IMR-90 (cell line): Measurements from ENCODE around the gene PALLD. TPM values are rescaled to one million over a fixed set of nuclear protein-coding genes. Genes with fewer than 3 reads are reported as not detected.

Experiments used
- ATAC-seq: fragments of 200-7000 bp; cut with Tn5 transposase; 2 replicates; pipeline ENCODE4 v1.9.1; 2020; ENCODE audit warnings: low read depth, mild to moderate bottlenecking, moderate library complexity
- BruUV-seq: library from RNA; stranded (reverse); fragments of 400-500 nt; replicated peaks from 2 replicates; lab custom pipeline; 2021; lab: Mats Ljungman, UMichigan
- CTCF ChIA-PET: fragments of 300-600 bp; formaldehyde crosslinking; extraction: SDS; loops from one replicate; lab custom pipeline; 2021; ENCODE audit warnings: antibody characterized with exemption; lab: Yijun Ruan, JAX
- POLR2A ChIA-PET: fragments of 300-600 bp; sonication (Branson Sonifier 250); formaldehyde crosslinking; loops from one replicate; lab custom pipeline; 2022; ENCODE audit warnings: antibody characterized with exemption; ENCODE audit not compliant: unreplicated experiment; lab: Charles Lee
- DNase-seq: peaks from one replicate; pipeline ENCODE4 v3.0.0; 2013
- H2AFZ ChIP-seq: replicated peaks from 2 replicates; pipeline ENCODE3; 2013; ENCODE audit warnings: low read length, mild to moderate bottlenecking; ENCODE audit not compliant: poor library complexity
- H2AK5ac ChIP-seq: 2 replicates; pipeline ENCODE4 v1.6.1; 2013; ENCODE audit warnings: low read depth, low read length, inconsistent platforms
- H2AK9ac ChIP-seq: replicated peaks from 2 replicates; pipeline ENCODE3; 2013; ENCODE audit warnings: mild to moderate bottlenecking, low read depth, low read length, moderate library complexity; ENCODE audit not compliant: poor library complexity
- H2BK120ac ChIP-seq: 2 replicates; pipeline ENCODE4 v1.6.1; 2013; ENCODE audit warnings: low read depth, low read length, inconsistent platforms
- H2BK15ac ChIP-seq: 3 replicates; pipeline ENCODE4 v1.6.1; 2013; ENCODE audit warnings: low read depth, low read length, inconsistent platforms
- H2BK20ac ChIP-seq: 2 replicates; pipeline ENCODE4 v1.6.1; 2013; ENCODE audit warnings: low read depth, mild to moderate bottlenecking, inconsistent platforms, low read length, moderate library complexity
- H2BK5ac ChIP-seq: 2 replicates; pipeline ENCODE4 v1.6.1; 2013; ENCODE audit warnings: mild to moderate bottlenecking, low read depth, low read length, inconsistent platforms; ENCODE audit not compliant: poor library complexity, severe bottlenecking
- H3K14ac ChIP-seq: replicated peaks from 2 replicates; pipeline ENCODE4 v1.6.1; 2013; ENCODE audit warnings: low read depth, low read length, inconsistent platforms
- H3K18ac ChIP-seq: 2 replicates; pipeline ENCODE4 v1.6.1; 2013; ENCODE audit warnings: low read depth, low read length, control low read depth
- H3K23ac ChIP-seq: 2 replicates; pipeline ENCODE4 v1.6.1; 2013; ENCODE audit warnings: low read depth, low read length, inconsistent platforms
- H3K27ac ChIP-seq: 2 replicates; pipeline ENCODE4 v1.5.1; 2013; ENCODE audit warnings: mild to moderate bottlenecking, control low read depth, low read length; ENCODE audit not compliant: insufficient read depth
- H3K27me3 ChIP-seq: 2 replicates; pipeline ENCODE4 v1.6.1; 2013; ENCODE audit warnings: low read length; ENCODE audit not compliant: control insufficient read depth, insufficient read depth
- H3K36me3 ChIP-seq: 2 replicates; pipeline ENCODE4 v1.6.1; 2013; ENCODE audit warnings: low read length, mixed read lengths; ENCODE audit not compliant: control insufficient read depth, insufficient read depth
- H3K4ac ChIP-seq: 2 replicates; pipeline ENCODE4 v1.6.1; 2013; ENCODE audit warnings: low read depth, low read length, inconsistent platforms
- H3K4me1 ChIP-seq: 2 replicates; pipeline ENCODE4 v1.6.1; 2013; ENCODE audit warnings: low read length, mixed read lengths; ENCODE audit not compliant: control insufficient read depth, insufficient read depth
- H3K4me2 ChIP-seq: 2 replicates; pipeline ENCODE4 v1.6.1; 2013; ENCODE audit warnings: low read depth, mild to moderate bottlenecking, control low read depth, low read length, moderate library complexity
- H3K4me3 ChIP-seq: 2 replicates; pipeline ENCODE4 v1.5.1; 2013; ENCODE audit warnings: low read depth, mild to moderate bottlenecking, control low read depth, low read length, moderate library complexity; ENCODE audit not compliant: insufficient read depth
- H3K56ac ChIP-seq: 2 replicates; pipeline ENCODE4 v1.6.1; 2013; ENCODE audit warnings: low read length, inconsistent platforms; ENCODE audit not compliant: insufficient read depth; ENCODE audit errors: extremely low read depth
- H3K79me1 ChIP-seq, 2 experiments: 2 replicates each; pipeline ENCODE4 v1.6.1; 2013; ENCODE audit warnings: low read length in 2 of 2, inconsistent platforms in 1 of 2, low read depth in 1 of 2
- H3K9ac ChIP-seq: 2 replicates; pipeline ENCODE4 v1.6.1; 2013; ENCODE audit warnings: low read depth, low read length, control low read depth
- H3K9me1 ChIP-seq: 2 replicates; pipeline ENCODE4 v1.6.1; 2013; ENCODE audit warnings: low read length, inconsistent platforms; ENCODE audit not compliant: insufficient read depth
- H3K9me3 ChIP-seq: 2 replicates; pipeline ENCODE4 v1.6.1; 2013; ENCODE audit warnings: low read length; ENCODE audit not compliant: control insufficient read depth, insufficient read depth
- H4K20me1 ChIP-seq: 2 replicates; pipeline ENCODE4 v1.6.1; 2013; ENCODE audit warnings: low read length, inconsistent platforms; ENCODE audit not compliant: insufficient read depth
- H4K5ac ChIP-seq: 2 replicates; pipeline ENCODE4 v1.6.1; 2013; ENCODE audit warnings: mild to moderate bottlenecking, low read depth, low read length, control low read depth
- H4K8ac ChIP-seq, 2 experiments: 2 replicates each; pipeline ENCODE4 v1.6.1; 2013; ENCODE audit warnings: low read depth in 2 of 2, low read length in 2 of 2, control low read depth in 1 of 2, inconsistent platforms in 1 of 2
- H4K91ac ChIP-seq: 2 replicates; pipeline ENCODE4 v1.6.1; 2013; ENCODE audit warnings: low read depth, low read length, inconsistent platforms; ENCODE audit not compliant: insufficient read depth
- BHLHE40 ChIP-seq: fragments of 150-350 bp; IDR thresholded peaks from 2 replicates; pipeline ENCODE4 v1.6.1; 2016; ENCODE audit warnings: mild to moderate bottlenecking, low read depth, low read length
- CEBPB ChIP-seq: IDR thresholded peaks from 2 replicates; pipeline ENCODE4 v1.6.1; 2012; ENCODE audit warnings: low read depth, low read length, improper control_type of control experiment
- CHD1 ChIP-seq: IDR thresholded peaks from 2 replicates; pipeline ENCODE4 v1.6.1; 2012; ENCODE audit warnings: low read depth, low read length, improper control_type of control experiment
- FOS ChIP-seq: fragments of 150-350 bp; IDR thresholded peaks from 2 replicates; pipeline ENCODE4 v1.6.1; 2016; ENCODE audit warnings: low read depth, low read length
- MAFK ChIP-seq: IDR thresholded peaks from 2 replicates; pipeline ENCODE4 v1.6.1; 2012; ENCODE audit warnings: low read depth, low read length, improper control_type of control experiment
- MAZ ChIP-seq: IDR thresholded peaks from 2 replicates; pipeline ENCODE4 v1.6.1; 2012; ENCODE audit warnings: low read depth, mild to moderate bottlenecking, low read length, improper control_type of control experiment, moderate library complexity, borderline replicate concordance
- MXI1 ChIP-seq: IDR thresholded peaks from 2 replicates; pipeline ENCODE4 v1.6.1; 2012; ENCODE audit warnings: low read depth, mild to moderate bottlenecking, low read length, moderate library complexity, borderline replicate concordance
- NFE2L2 ChIP-seq: fragments of 150-350 bp; IDR thresholded peaks from 2 replicates; pipeline ENCODE4 v1.6.1; 2016; ENCODE audit warnings: low read depth, mild to moderate bottlenecking, low read length
- POLR2A ChIP-seq: IDR thresholded peaks from 2 replicates; pipeline ENCODE4 v1.6.1; 2012; ENCODE audit warnings: mild to moderate bottlenecking, low read depth, low read length
- RAD21 ChIP-seq: IDR thresholded peaks from 2 replicates; pipeline ENCODE4 v1.6.1; 2012; ENCODE audit warnings: low read length, improper control_type of control experiment
- RCOR1 ChIP-seq: IDR thresholded peaks from 2 replicates; pipeline ENCODE4 v1.6.1; 2012; ENCODE audit warnings: mild to moderate bottlenecking, low read length, improper control_type of control experiment; ENCODE audit not compliant: insufficient replicate concordance
- RFX5 ChIP-seq: IDR thresholded peaks from 2 replicates; pipeline ENCODE4 v1.8.0; 2012; ENCODE audit warnings: low read depth, mild to moderate bottlenecking, low read length, moderate library complexity
- SMC3 ChIP-seq: fragments of 150-350 bp; IDR thresholded peaks from 2 replicates; pipeline ENCODE4 v1.6.1; 2016; ENCODE audit warnings: low read depth, mild to moderate bottlenecking, antibody characterized with exemption, low read length, moderate library complexity
- WGBS, 2 experiments: methylation state at CpG; one replicate each; pipeline versions ENCODE4 v1.1.5 to v1.1.7; 2013; ENCODE audit warnings: missing lambda C conversion rate in 2 of 2; ENCODE audit not compliant: insufficient read length in 1 of 2; ENCODE audit errors: extremely low coverage in 2 of 2; 5-methylcytosine and 5-hydroxymethylcytosine counted together
- dilution Hi-C: fragments of 300-500 bp; cut with HindIII; formaldehyde crosslinking; loops from one replicate; pipeline ENCODE4 v1.14.3; 2018; ENCODE audit warnings: low sequenced_read_pairs; ENCODE audit not compliant: unreplicated experiment
- in situ Hi-C: fragments of 300-500 bp; cut with MboI; formaldehyde crosslinking; loops from 3 replicates; pipeline ENCODE4 v1.14.3; 2019; ENCODE audit warnings: low sequenced_read_pairs, inconsistent platforms, mixed read lengths
- intact Hi-C: fragments of 100-400 bp; cut with micrococcal nuclease; formaldehyde crosslinking; loops from 2 replicates; pipeline ENCODE4 v1.10.0; 2022
- polyA plus RNA-seq, 3 experiments: library from polyadenylated mRNA; depleted of rRNA; stranded (reverse); fragments of >200 nt; gene quantifications; 2 replicates each; pipeline ENCODE4 v1.2.3, GENCODE V29; 2012; ENCODE audit warnings: low replicate concordance in 1 of 3
- total RNA-seq: library from RNA; depleted of rRNA; stranded (reverse); fragments of >200 nt; gene quantifications from 2 replicates; pipeline ENCODE4 v1.2.3, GENCODE V29; 2012
- TF ChIP-seq, protein P1 (sequence below): conservative IDR thresholded peaks from 2 replicates; pipeline ENCODE4 v1.5.1; 2012; ENCODE audit warnings: mild to moderate bottlenecking, low read depth, low read length, improper control_type of control experiment
- TF ChIP-seq, protein P2 (sequence below): fragments of 150-350 bp; IDR thresholded peaks from 2 replicates; pipeline ENCODE4 v1.6.1; 2017; ENCODE audit warnings: mild to moderate bottlenecking, antibody characterized with exemption, low read length, low read depth
- TF ChIP-seq, protein P3 (sequence below): fragments of 150-350 bp; IDR thresholded peaks from 2 replicates; pipeline ENCODE4 v1.6.1; 2016; ENCODE audit warnings: low read depth, mild to moderate bottlenecking, low read length, moderate library complexity, borderline replicate concordance

Gene PALLD
- total and polyA plus RNA-seq, 2 of the 4 experiments (the other 2 are of a cell fraction): 91.0 to 91.9 TPM

DNA sequence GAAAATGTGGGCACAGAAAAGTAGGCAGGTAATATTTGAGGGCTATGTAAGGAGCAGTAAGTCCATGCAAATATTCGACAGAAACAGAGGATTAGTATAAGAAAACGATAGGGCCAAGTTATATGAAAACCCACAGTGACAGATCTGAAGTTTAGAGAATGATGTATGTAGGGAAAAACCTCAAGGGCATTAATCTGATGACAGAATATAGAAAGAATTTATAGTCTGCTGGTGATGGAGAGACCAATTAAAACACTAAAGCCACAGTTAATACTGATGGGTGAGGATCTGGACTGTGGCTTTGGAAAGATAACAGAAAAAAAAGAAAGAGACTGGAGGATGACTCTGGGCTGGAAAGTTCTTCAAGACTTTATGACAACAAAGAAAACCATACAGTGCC lies 169.7 kb downstream of the PALLD start:
- Histone ChIP-seq H3K9me1 (peaks cover 3% of the 10 kb centered on the region; the same call in 1 of the 2 replicates), H2BK20ac (no peak overlapping the region), H2AK5ac (no peak overlapping the region), H3K4ac (no peak overlapping the region), H3K4me1 (peaks cover 1% of the 10 kb centered on the region; the same call in 1 of the 2 replicates), H2BK5ac (no peak overlapping the region), H4K5ac (no peak overlapping the region), H2BK120ac (no peak overlapping the region), H3K4me3 (no peak overlapping the region), H2AFZ (no peak overlapping the region), H3K18ac (no peak overlapping the region), H3K56ac (no peak overlapping the region), H3K4me2 (peak overlapping the region; percentile 59; the same call in 1 of the 2 replicates), H3K79me1 (no peaks in the 10 kb centered on the region), H3K36me3 (no peaks in the 10 kb centered on the region), H3K9ac (no peak overlapping the region), H4K91ac (no peak overlapping the region), H3K27ac (no peak overlapping the region), H2AK9ac (no peak overlapping the region), H4K20me1 (no peaks in the 10 kb centered on the region), H3K23ac (no peak overlapping the region), H4K8ac (no peak overlapping the region), H3K9me3 (no peaks in the 10 kb centered on the region), H3K27me3 (no peaks in the 10 kb centered on the region; the same call in 1 of the 2 replicates), H2BK15ac (no peak overlapping the region; the same call in 2 of the 3 replicates), H3K14ac (no peak overlapping the region)
- CTCF ChIA-PET: interaction anchor here (0.6 kb wide), 3 partner anchors 13 to 816 kb away, joined by 3 to 8 read pairs (median 3); no protein-coding TSS in a partner anchor
- WGBS, 2 experiments: 8% methylated on average over 2 of the region's 2 CpGs; no CpG with 5 or more reads in 1 of the 2 experiments
- TF ChIP-seq MXI1 (no peak), BHLHE40 (no peak), CEBPB (no peak), FOS (no peak), CHD1 (no peak), MAFK (no peak), POLR2A (no peak), NFE2L2 (no peak), RAD21 (no peak), MAZ (no peak), SMC3 (no peak), RCOR1 (no peak), RFX5 (no peak)
- TF ChIP-seq, protein P1, sequence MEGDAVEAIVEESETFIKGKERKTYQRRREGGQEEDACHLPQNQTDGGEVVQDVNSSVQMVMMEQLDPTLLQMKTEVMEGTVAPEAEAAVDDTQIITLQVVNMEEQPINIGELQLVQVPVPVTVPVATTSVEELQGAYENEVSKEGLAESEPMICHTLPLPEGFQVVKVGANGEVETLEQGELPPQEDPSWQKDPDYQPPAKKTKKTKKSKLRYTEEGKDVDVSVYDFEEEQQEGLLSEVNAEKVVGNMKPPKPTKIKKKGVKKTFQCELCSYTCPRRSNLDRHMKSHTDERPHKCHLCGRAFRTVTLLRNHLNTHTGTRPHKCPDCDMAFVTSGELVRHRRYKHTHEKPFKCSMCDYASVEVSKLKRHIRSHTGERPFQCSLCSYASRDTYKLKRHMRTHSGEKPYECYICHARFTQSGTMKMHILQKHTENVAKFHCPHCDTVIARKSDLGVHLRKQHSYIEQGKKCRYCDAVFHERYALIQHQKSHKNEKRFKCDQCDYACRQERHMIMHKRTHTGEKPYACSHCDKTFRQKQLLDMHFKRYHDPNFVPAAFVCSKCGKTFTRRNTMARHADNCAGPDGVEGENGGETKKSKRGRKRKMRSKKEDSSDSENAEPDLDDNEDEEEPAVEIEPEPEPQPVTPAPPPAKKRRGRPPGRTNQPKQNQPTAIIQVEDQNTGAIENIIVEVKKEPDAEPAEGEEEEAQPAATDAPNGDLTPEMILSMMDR: no peak
- TF ChIP-seq, protein P2, sequence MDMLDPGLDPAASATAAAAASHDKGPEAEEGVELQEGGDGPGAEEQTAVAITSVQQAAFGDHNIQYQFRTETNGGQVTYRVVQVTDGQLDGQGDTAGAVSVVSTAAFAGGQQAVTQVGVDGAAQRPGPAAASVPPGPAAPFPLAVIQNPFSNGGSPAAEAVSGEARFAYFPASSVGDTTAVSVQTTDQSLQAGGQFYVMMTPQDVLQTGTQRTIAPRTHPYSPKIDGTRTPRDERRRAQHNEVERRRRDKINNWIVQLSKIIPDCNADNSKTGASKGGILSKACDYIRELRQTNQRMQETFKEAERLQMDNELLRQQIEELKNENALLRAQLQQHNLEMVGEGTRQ: no peak
- TF ChIP-seq, protein P3, sequence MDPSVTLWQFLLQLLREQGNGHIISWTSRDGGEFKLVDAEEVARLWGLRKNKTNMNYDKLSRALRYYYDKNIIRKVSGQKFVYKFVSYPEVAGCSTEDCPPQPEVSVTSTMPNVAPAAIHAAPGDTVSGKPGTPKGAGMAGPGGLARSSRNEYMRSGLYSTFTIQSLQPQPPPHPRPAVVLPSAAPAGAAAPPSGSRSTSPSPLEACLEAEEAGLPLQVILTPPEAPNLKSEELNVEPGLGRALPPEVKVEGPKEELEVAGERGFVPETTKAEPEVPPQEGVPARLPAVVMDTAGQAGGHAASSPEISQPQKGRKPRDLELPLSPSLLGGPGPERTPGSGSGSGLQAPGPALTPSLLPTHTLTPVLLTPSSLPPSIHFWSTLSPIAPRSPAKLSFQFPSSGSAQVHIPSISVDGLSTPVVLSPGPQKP: no peak
- POLR2A ChIA-PET: no interaction called here
- in situ Hi-C loops (no loop called here), intact Hi-C loops (no loop called here), dilution Hi-C loops (no loop called here)
- no TSS peak for BruUV-seq
- peak; percentile 48 for ATAC-seq
- peak; percentile 55 for DNase-seq
